GM19372 (cell line): ENCODE data around the gene RNF150.

Experiments used
- ATAC-seq: cut with Tn5 transposase; IDR thresholded peaks from one replicate; pipeline ENCODE4 v1.9.1; 2021; ENCODE audit warnings: mild to moderate bottlenecking, low read depth, moderate library complexity; ENCODE audit not compliant: unreplicated experiment

Gene RNF150

GRCh38 chr4:140932501-140933045 lies 200.7 kb downstream of the RNF150 start:
- ATAC-seq, result no peak

GRCh38 chr4:140931911-140932310 lies 201.4 kb downstream of the RNF150 start:
- ATAC-seq, result no peak

- no peak for ATAC-seq
Observed at GRCh38 chr4:140930557-140930956, 202.7 kb downstream of the RNF150 start.

- no peak for ATAC-seq
Observed at GRCh38 chr4:140930011-140930410, 203.3 kb downstream of the RNF150 start.

- no peak for ATAC-seq
Observed at GRCh38 chr4:140928880-140929279, 204.4 kb downstream of the RNF150 start.

GRCh38 chr4:140926672-140927071 lies 206.6 kb downstream of the RNF150 start:
- ATAC-seq, result no peak

GRCh38 chr4:140925417-140925816 lies 207.9 kb downstream of the RNF150 start:
- no peak for ATAC-seq

GRCh38 chr4:140924761-140925392 lies 208.4 kb downstream of the RNF150 start:
- no peak for ATAC-seq

- no peak for ATAC-seq
Observed at GRCh38 chr4:140906993-140907962, 226.0 kb downstream of the RNF150 start.

- no peak for ATAC-seq
Observed at GRCh38 chr4:140904904-140905303, 228.4 kb downstream of the RNF150 start.

- no peak for ATAC-seq
Observed at GRCh38 chr4:140903522-140904475, 229.5 kb downstream of the RNF150 start.

GRCh38 chr4:140901736-140902336 lies 231.4 kb downstream of the RNF150 start:
- ATAC-seq, result no peak

GRCh38 chr4:140893939-140894338 lies 239.3 kb downstream of the RNF150 start:
- ATAC-seq, result no peak

GRCh38 chr4:140888054-140888453 lies 245.2 kb downstream of the RNF150 start:
- ATAC-seq, result no peak

- ATAC-seq, result no peak
Observed at GRCh38 chr4:140887467-140887866, 245.8 kb downstream of the RNF150 start.

- peak; percentile 94 for ATAC-seq
Observed at GRCh38 chr4:140884431-140885058, 248.7 kb downstream of the RNF150 start.

- ATAC-seq, result no peak
Observed at GRCh38 chr4:140877781-140878180, 255.5 kb downstream of the RNF150 start.

- ATAC-seq, result no peak
Observed at GRCh38 chr4:140876615-140877364, 256.5 kb downstream of the RNF150 start.
